Upper lobe of left lung (tissue), 4 donors: ENCODE results near the gene DLL3.

Source experiments
- CTCF ChIP-seq, 6 experiments: fragments of 450-650 bp in 4 of 6; fragments of 200-600 bp in 2 of 6; sonication (generic) in 2 of 6; IDR thresholded peaks; one replicate each; pipeline ENCODE4 v1.5.1; 2016 to 2019; ENCODE audit warnings: antibody characterized with exemption in 6 of 6
- EP300 ChIP-seq, 4 donors: sonication (generic); formaldehyde crosslinking; IDR thresholded peaks; one replicate each; pipeline ENCODE4 v1.5.1; 2017; ENCODE audit warnings: antibody characterized with exemption in 4 of 4, control low read depth in 2 of 4
- POLR2A ChIP-seq, 4 donors: fragments of 450-650 bp; IDR thresholded peaks; one replicate each; pipeline ENCODE4 v1.5.1; 2016 to 2017; ENCODE audit warnings: antibody characterized with exemption in 4 of 4, mild to moderate bottlenecking in 2 of 4
- POLR2AphosphoS5 ChIP-seq, 2 donors: sonication (generic); formaldehyde crosslinking; IDR thresholded peaks; one replicate each; pipeline ENCODE4 v1.5.1; 2017; ENCODE audit warnings: antibody characterized with exemption in 2 of 2

DNA sequence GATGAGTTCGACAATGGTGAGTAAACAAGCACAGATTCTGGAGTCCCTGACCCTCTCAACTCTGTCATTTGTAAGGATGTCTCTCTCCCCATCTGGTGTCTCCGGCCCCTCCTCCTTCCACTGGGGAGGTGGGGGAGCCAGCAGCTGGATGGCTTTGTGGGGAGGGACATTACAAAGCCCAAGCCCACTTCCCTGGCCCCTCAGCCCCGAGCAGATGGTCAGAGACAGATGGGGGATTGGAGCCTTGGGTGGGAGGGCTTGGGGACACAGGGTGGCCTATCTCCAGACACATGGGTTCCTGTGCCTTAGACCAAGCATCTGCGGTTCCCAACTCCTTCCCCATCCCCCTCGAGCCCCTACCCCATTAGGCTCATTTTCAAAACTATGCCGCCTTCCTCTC is 15.6 kb upstream of the DLL3 start:
- no peak for TF ChIP-seq POLR2A (IDR thresholded peaks at IDR 0.05)
- no peak for TF ChIP-seq CTCF (IDR thresholded peaks at IDR 0.05)
- no peak for TF ChIP-seq POLR2AphosphoS5 (IDR thresholded peaks at IDR 0.05)
- TF ChIP-seq EP300 (IDR thresholded peaks at IDR 0.05): no peak
